Tibial nerve (tissue), 4 donors: ENCODE results near the gene CACNA1A.

ENCODE experiments used
- EP300 ChIP-seq, 2 donors: sonication (generic); formaldehyde crosslinking; IDR thresholded peaks; one replicate each; pipeline ENCODE4 v1.6.1; 2017; ENCODE audit warnings: antibody characterized with exemption in 2 of 2, mild to moderate bottlenecking in 1 of 2
- TF ChIP-seq, protein P1 (sequence below), 5 experiments: fragments of 200-600 bp in 3 of 5; fragments of 450-650 bp in 2 of 5; sonication (generic) in 3 of 5; IDR thresholded peaks; one replicate each; pipeline ENCODE4 v1.5.1; 2016 to 2019; ENCODE audit warnings: antibody characterized with exemption in 5 of 5, mild to moderate bottlenecking in 3 of 5, moderate library complexity in 2 of 5

GRCh38 chr19:13262450-13262849 is 243.8 kb downstream of the CACNA1A start:
- TF ChIP-seq, protein P1, sequence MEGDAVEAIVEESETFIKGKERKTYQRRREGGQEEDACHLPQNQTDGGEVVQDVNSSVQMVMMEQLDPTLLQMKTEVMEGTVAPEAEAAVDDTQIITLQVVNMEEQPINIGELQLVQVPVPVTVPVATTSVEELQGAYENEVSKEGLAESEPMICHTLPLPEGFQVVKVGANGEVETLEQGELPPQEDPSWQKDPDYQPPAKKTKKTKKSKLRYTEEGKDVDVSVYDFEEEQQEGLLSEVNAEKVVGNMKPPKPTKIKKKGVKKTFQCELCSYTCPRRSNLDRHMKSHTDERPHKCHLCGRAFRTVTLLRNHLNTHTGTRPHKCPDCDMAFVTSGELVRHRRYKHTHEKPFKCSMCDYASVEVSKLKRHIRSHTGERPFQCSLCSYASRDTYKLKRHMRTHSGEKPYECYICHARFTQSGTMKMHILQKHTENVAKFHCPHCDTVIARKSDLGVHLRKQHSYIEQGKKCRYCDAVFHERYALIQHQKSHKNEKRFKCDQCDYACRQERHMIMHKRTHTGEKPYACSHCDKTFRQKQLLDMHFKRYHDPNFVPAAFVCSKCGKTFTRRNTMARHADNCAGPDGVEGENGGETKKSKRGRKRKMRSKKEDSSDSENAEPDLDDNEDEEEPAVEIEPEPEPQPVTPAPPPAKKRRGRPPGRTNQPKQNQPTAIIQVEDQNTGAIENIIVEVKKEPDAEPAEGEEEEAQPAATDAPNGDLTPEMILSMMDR (IDR thresholded peaks at IDR 0.05): peak; percentile 39 to 77 (median 48)
- no peak for TF ChIP-seq EP300 (IDR thresholded peaks at IDR 0.05)
